ENCODE data around the gene NAPEPLD. TPM values are rescaled to one million over a fixed set of nuclear protein-coding genes. Genes with fewer than 3 reads are reported as not detected.
A peak's percentile ranks its signal among the peaks of the same experiment; 100 is the strongest.
"Not testable (repeated sequence)": the region's sequence is repeated elsewhere in the genome, so short reads cannot be mapped to it uniquely, and the experiment has no call there.

Gene NAPEPLD
- total and polyA plus RNA-seq, 2 of the 8 experiments (the other 6 are each of a cell fraction or from before 2014, with no cell fraction given), result 4.2 to 9.9 TPM

- H2AK5ac ChIP-seq (ENCODE audit: low read depth, low read length); H4K91ac ChIP-seq (replicated peaks; ENCODE audit: insufficient read length, low read length); H2BK5ac ChIP-seq (ENCODE audit: low read depth, low read length); H2BK15ac ChIP-seq (ENCODE audit: low read length); H3K9me3 ChIP-seq (ENCODE audit: insufficient read depth in 2 of 2, low read depth in 1 of 2, low read length in 1 of 2); H3K4me1 ChIP-seq (replicated peaks in 1 of 4; ENCODE audit: control insufficient read depth in 3 of 4, insufficient read depth in 4 of 4, low read length in 3 of 4); H3K4ac ChIP-seq (replicated peaks; ENCODE audit: insufficient read length, low read depth, low read length); H3K4me3 ChIP-seq (ENCODE audit: extremely low read depth in 1 of 4, insufficient read depth in 2 of 4, low read depth in 3 of 4, low read length in 4 of 4); H3K27ac ChIP-seq (ENCODE audit: low read depth, low read length); H3K79me2 ChIP-seq (ENCODE audit: control insufficient read depth in 1 of 2, insufficient read depth in 2 of 2, low read length in 2 of 2); H3K36me3 ChIP-seq (ENCODE audit: control insufficient read depth in 2 of 4, insufficient read depth in 4 of 4, low read length in 3 of 4); H3K56ac ChIP-seq (replicated peaks; ENCODE audit: insufficient read length, low read depth, low read length); H3K14ac ChIP-seq (ENCODE audit: insufficient read length); H4K20me1 ChIP-seq (replicated peaks in 1 of 2; ENCODE audit: control insufficient read depth in 1 of 2, insufficient read depth in 2 of 2, low read length in 2 of 2); H2BK120ac ChIP-seq (replicated peaks; ENCODE audit: low read depth, low read length); H4K5ac ChIP-seq (ENCODE audit: insufficient read length, low read depth, low read length); FAIRE-seq; H3K79me1 ChIP-seq (ENCODE audit: low read depth, low read length); H3K9ac ChIP-seq (replicated peaks in 1 of 4; ENCODE audit: extremely low read depth in 1 of 4, low read depth in 3 of 4, low read length in 3 of 4); H2BK20ac ChIP-seq (ENCODE audit: low read length); H3K27me3 ChIP-seq (replicated peaks in 1 of 4; ENCODE audit: control insufficient read depth in 3 of 4, extremely low read depth in 1 of 4, insufficient read depth in 3 of 4, low read length in 3 of 4); H3K18ac ChIP-seq (ENCODE audit: extremely low read depth, low read length); H2AFZ ChIP-seq (ENCODE audit: low read length); H3K23me2 ChIP-seq (ENCODE audit: low read depth, low read length); H4K8ac ChIP-seq (ENCODE audit: extremely low read depth, insufficient read depth, low read length); H2BK12ac ChIP-seq (ENCODE audit: low read depth, low read length); H3K23ac ChIP-seq (ENCODE audit: insufficient read length): not testable (repeated sequence)
- CTCF ChIA-PET (ENCODE audit: partially characterized antibody), result interaction anchor here (0.6 to 1.5 kb wide), 2 partner anchors 10 kb away, joined by 3 to 4 read pairs; no protein-coding TSS in a partner anchor
- DNase-seq (ENCODE audit: low read depth in 1 of 2, low spot score in 2 of 2), result peak in 1 of 2 experiments; percentile 46
- POLR2A ChIA-PET (ENCODE audit: partially characterized antibody), result interaction anchor here (1.2 to 1.3 kb wide), 2 partner anchors 9 to 10 kb away, joined by 5 to 6 read pairs; no protein-coding TSS in a partner anchor
- peak overlapping the region; percentile 19 to 41; a peak in 2 of 4 replicates for H3K4me2 ChIP-seq (ENCODE audit: insufficient read depth in 1 of 2, low read depth in 2 of 2, low read length in 2 of 2)
- 95% methylated on average over 6 of the region's 6 CpGs; no CpG with 5 or more reads in 1 of the 2 experiments for WGBS, 2 experiments (ENCODE audit: extremely low coverage in 1 of 2, insufficient coverage in 1 of 2, insufficient read length in 1 of 2, insufficient replicate concordance in 2 of 2, low coverage in 1 of 2, low lambda C conversion rate in 2 of 2, missing lambda C conversion rate in 1 of 2)
These were observed 42.2 kb downstream of the NAPEPLD start for GRCh38 chr7:103106703-103107070.

Data from H1 (cell line).